Measurements from ENCODE around the gene DLK2. TPM values are rescaled to one million over a fixed set of nuclear protein-coding genes. Genes with fewer than 3 reads are reported as not detected.
A peak's percentile ranks its signal among the peaks of the same experiment; 100 is the strongest.

Gene DLK2
- total RNA-seq, 2 experiments from 2014 or later, result 1.0 to 1.1 TPM

GRCh38 chr6:43490523-43490939, 35.2 kb upstream of the DLK2 start:
- ChIA-PET CTCF (interaction anchor here (1.2 to 10.4 kb wide), 2 partner anchors 16 to 36 kb away, joined by 5 to 78 read pairs; no protein-coding TSS in a partner anchor), POLR2A (interaction anchor here (0.7 kb wide), 1 partner anchor 9 kb away, joined by 3 read pairs; no protein-coding TSS in a partner anchor)
- no peaks in the 10 kb centered on the region for H3K36me3 Mint-ChIP-seq (ENCODE audit: low read depth)
- intact Hi-C loops (cut with micrococcal nuclease), result no loop called here
- TF ChIP-seq CTCF (IDR thresholded peaks at IDR 0.05), result no peak
- no peaks in the 10 kb centered on the region for H3K9me3 Mint-ChIP-seq
- H3K4me1 Mint-ChIP-seq (ENCODE audit: low read depth), result peaks cover 19% of the 10 kb centered on the region
- ATAC-seq (no peak), DNase-seq (no peak)
- no peaks in the 10 kb centered on the region for H3K27me3 Mint-ChIP-seq
- no peak overlapping the region for H3K27ac Mint-ChIP-seq
- H3K4me3 Mint-ChIP-seq, result no peak overlapping the region

- DNase-seq, result no peak
- Mint-ChIP-seq H3K4me3 (no peak overlapping the region), H3K9me3 (no peaks in the 10 kb centered on the region), H3K36me3 (ENCODE audit: low read depth) (no peaks in the 10 kb centered on the region), H3K27ac (no peak overlapping the region), H3K27me3 (no peaks in the 10 kb centered on the region), H3K4me1 (ENCODE audit: low read depth) (peaks cover 11% of the 10 kb centered on the region)
- CTCF ChIA-PET, result interaction anchor here (1.0 to 10.4 kb wide), 3 partner anchors 17 to 591 kb away, joined by 3 to 78 read pairs (median 5); no protein-coding TSS in a partner anchor
- intact Hi-C loops (cut with micrococcal nuclease), result no loop called here
- ATAC-seq, result no peak
- no peak for TF ChIP-seq CTCF (IDR thresholded peaks at IDR 0.05)
- POLR2A ChIA-PET, result interaction anchor here (1.1 kb wide), 1 partner anchor 11 kb away, joined by 3 read pairs; no protein-coding TSS in a partner anchor
Measured at GRCh38 chr6:43489277-43490072, 34.1 kb upstream of the DLK2 start.

- Mint-ChIP-seq H3K27ac (no peak overlapping the region), H3K9me3 (no peaks in the 10 kb centered on the region), H3K4me1 (ENCODE audit: low read depth) (peaks cover 6% of the 10 kb centered on the region), H3K36me3 (ENCODE audit: low read depth) (no peaks in the 10 kb centered on the region), H3K4me3 (no peak overlapping the region), H3K27me3 (no peaks in the 10 kb centered on the region)
- ChIA-PET CTCF (interaction anchor here (1.0 to 10.4 kb wide), 3 partner anchors 18 to 591 kb away, joined by 3 to 78 read pairs (median 18); no protein-coding TSS in a partner anchor), POLR2A (interaction anchor here (1.1 kb wide), 1 partner anchor 11 kb away, joined by 3 read pairs; no protein-coding TSS in a partner anchor)
- intact Hi-C loops (cut with micrococcal nuclease), result no loop called here
- no peak for TF ChIP-seq CTCF (IDR thresholded peaks at IDR 0.05)
- no peak for DNase-seq
- ATAC-seq, result no peak
Measured at GRCh38 chr6:43488667-43489276, 33.4 kb upstream of the DLK2 start.

GRCh38 chr6:43481591-43482236, 26.4 kb upstream of the DLK2 start:
- ATAC-seq, result peak; percentile 25
- peaks cover 49% of the 10 kb centered on the region for H3K4me1 Mint-ChIP-seq (ENCODE audit: low read depth)
- intact Hi-C loops (cut with micrococcal nuclease), result no loop called here
- no peak for TF ChIP-seq CTCF (IDR thresholded peaks at IDR 0.05)
- no peak for DNase-seq
- H3K27me3 Mint-ChIP-seq, result no peaks in the 10 kb centered on the region
- no peak overlapping the region for H3K4me3 Mint-ChIP-seq
- H3K36me3 Mint-ChIP-seq (ENCODE audit: low read depth), result peaks cover 10% of the 10 kb centered on the region
- no peak overlapping the region for H3K27ac Mint-ChIP-seq
- ChIA-PET CTCF (no interaction called here), POLR2A (interaction anchor here (0.6 to 0.8 kb wide), 2 partner anchors 24 to 918 kb away, joined by 3 read pairs; no protein-coding TSS in a partner anchor)
- no peaks in the 10 kb centered on the region for H3K9me3 Mint-ChIP-seq

Measured in activated CD8-positive, alpha-beta T cell treated with anti-CD3 and anti-CD28 coated beads for 36 hours (primary cell).